ENCODE results near the gene USF2.
A peak's percentile ranks its signal among the peaks of the same experiment; 100 is the strongest.
"Not testable (repeated sequence)": the region's sequence is repeated elsewhere in the genome, so short reads cannot be mapped to it uniquely, and the experiment has no call there.

The USF2 gene
- total RNA-seq = 114 to 148 (median 147) reads per million in 3 donors

GRCh38 chr19:35268536-35269437 lies at the start of gene USF2:
Gene USF2 (plus strand): TSS chr19:35268962. CDS start chr19:35269102, 140 bp downstream.
- Histone ChIP-seq H3K36me3 (ENCODE audit: control insufficient read depth, insufficient read depth, low read length) (peaks cover 27% of the 10 kb centered on the region), H3K4me1 (ENCODE audit: control insufficient read depth, insufficient read depth, low read length, poor library complexity, severe bottlenecking) (peaks cover 13% of the 10 kb centered on the region), H3K4me3 (ENCODE audit: insufficient read depth, low read depth, low read length, poor library complexity, severe bottlenecking) (peak within 1 kb of the TSS; percentile 79), H3K27me3 (replicated peaks; ENCODE audit: control insufficient read depth, insufficient read depth, low read length, poor library complexity, severe bottlenecking) (no peaks in the 10 kb centered on the region), H3K9me3 (ENCODE audit: control insufficient read depth, low read length) (no peaks in the 10 kb centered on the region), H3K27ac (ENCODE audit: insufficient read depth, low read length, poor library complexity, severe bottlenecking) (peak within 1 kb of the TSS; percentile 80)
- peak; percentile 39 to 56 (median 50) for DNase-seq

- no peaks in the 10 kb centered on the region for H3K36me3 ChIP-seq (ENCODE audit: control insufficient read depth, insufficient read depth, low read length)
- no peak overlapping the region for H3K27ac ChIP-seq (ENCODE audit: insufficient read depth, low read length, poor library complexity, severe bottlenecking)
- H3K9me3 ChIP-seq (ENCODE audit: control insufficient read depth, low read length) = no peaks in the 10 kb centered on the region
- no peak overlapping the region for H3K4me3 ChIP-seq (ENCODE audit: insufficient read depth, low read depth, low read length, poor library complexity, severe bottlenecking)
- no peaks in the 10 kb centered on the region for H3K27me3 ChIP-seq (replicated peaks; ENCODE audit: control insufficient read depth, insufficient read depth, low read length, poor library complexity, severe bottlenecking)
- H3K4me1 ChIP-seq (ENCODE audit: control insufficient read depth, insufficient read depth, low read length, poor library complexity, severe bottlenecking) = peaks cover 16% of the 10 kb centered on the region
- no peak for DNase-seq
Measured at GRCh38 chr19:35219008-35219407, 49.8 kb upstream of the USF2 start.

GRCh38 chr19:35220315-35220921 lies 48.3 kb upstream of the USF2 start:
- DNase-seq = no peak
- no peaks in the 10 kb centered on the region for H3K27me3 ChIP-seq (replicated peaks; ENCODE audit: control insufficient read depth, insufficient read depth, low read length, poor library complexity, severe bottlenecking)
- no peaks in the 10 kb centered on the region for H3K36me3 ChIP-seq (ENCODE audit: control insufficient read depth, insufficient read depth, low read length)
- H3K27ac ChIP-seq (ENCODE audit: insufficient read depth, low read length, poor library complexity, severe bottlenecking) = no peak overlapping the region
- no peak overlapping the region for H3K4me3 ChIP-seq (ENCODE audit: insufficient read depth, low read depth, low read length, poor library complexity, severe bottlenecking)
- peaks cover 9% of the 10 kb centered on the region for H3K4me1 ChIP-seq (ENCODE audit: control insufficient read depth, insufficient read depth, low read length, poor library complexity, severe bottlenecking)
- no peaks in the 10 kb centered on the region for H3K9me3 ChIP-seq (ENCODE audit: control insufficient read depth, low read length)

- not testable (repeated sequence) for H3K4me1 ChIP-seq (ENCODE audit: control insufficient read depth, insufficient read depth, low read length, poor library complexity, severe bottlenecking); H3K9me3 ChIP-seq (ENCODE audit: control insufficient read depth, low read length); H3K27ac ChIP-seq (ENCODE audit: insufficient read depth, low read length, poor library complexity, severe bottlenecking); H3K4me3 ChIP-seq (ENCODE audit: insufficient read depth, low read depth, low read length, poor library complexity, severe bottlenecking); DNase-seq; H3K36me3 ChIP-seq (ENCODE audit: control insufficient read depth, insufficient read depth, low read length); H3K27me3 ChIP-seq (replicated peaks; ENCODE audit: control insufficient read depth, insufficient read depth, low read length, poor library complexity, severe bottlenecking)
Measured at GRCh38 chr19:35220973-35221590, 47.7 kb upstream of the USF2 start.

GRCh38 chr19:35222373-35223015 lies 46.3 kb upstream of the USF2 start:
- DNase-seq = no peak

GRCh38 chr19:35223084-35223790 lies 45.5 kb upstream of the USF2 start:
- no peak for DNase-seq
- Histone ChIP-seq H3K4me3 (ENCODE audit: insufficient read depth, low read depth, low read length, poor library complexity, severe bottlenecking) (no peak overlapping the region), H3K27ac (ENCODE audit: insufficient read depth, low read length, poor library complexity, severe bottlenecking) (no peak overlapping the region), H3K9me3 (ENCODE audit: control insufficient read depth, low read length) (no peaks in the 10 kb centered on the region), H3K4me1 (ENCODE audit: control insufficient read depth, insufficient read depth, low read length, poor library complexity, severe bottlenecking) (peaks cover 9% of the 10 kb centered on the region), H3K27me3 (replicated peaks; ENCODE audit: control insufficient read depth, insufficient read depth, low read length, poor library complexity, severe bottlenecking) (no peaks in the 10 kb centered on the region), H3K36me3 (ENCODE audit: control insufficient read depth, insufficient read depth, low read length) (no peaks in the 10 kb centered on the region)

More at GRCh38 chr19:35222373-35223015, 46.3 kb upstream of the USF2 start:
- no peaks in the 10 kb centered on the region for H3K36me3 ChIP-seq (ENCODE audit: control insufficient read depth, insufficient read depth, low read length)
- no peak overlapping the region for H3K4me3 ChIP-seq (ENCODE audit: insufficient read depth, low read depth, low read length, poor library complexity, severe bottlenecking)
- H3K4me1 ChIP-seq (ENCODE audit: control insufficient read depth, insufficient read depth, low read length, poor library complexity, severe bottlenecking) = peaks cover 9% of the 10 kb centered on the region
- no peaks in the 10 kb centered on the region for H3K27me3 ChIP-seq (replicated peaks; ENCODE audit: control insufficient read depth, insufficient read depth, low read length, poor library complexity, severe bottlenecking)
- H3K27ac ChIP-seq (ENCODE audit: insufficient read depth, low read length, poor library complexity, severe bottlenecking) = no peak overlapping the region
- no peaks in the 10 kb centered on the region for H3K9me3 ChIP-seq (ENCODE audit: control insufficient read depth, low read length)

- H3K9me3 ChIP-seq (ENCODE audit: control insufficient read depth, low read length) = no peaks in the 10 kb centered on the region
- DNase-seq = no peak
- peaks cover 9% of the 10 kb centered on the region for H3K4me1 ChIP-seq (ENCODE audit: control insufficient read depth, insufficient read depth, low read length, poor library complexity, severe bottlenecking)
- H3K27ac ChIP-seq (ENCODE audit: insufficient read depth, low read length, poor library complexity, severe bottlenecking) = no peak overlapping the region
- no peak overlapping the region for H3K4me3 ChIP-seq (ENCODE audit: insufficient read depth, low read depth, low read length, poor library complexity, severe bottlenecking)
- H3K27me3 ChIP-seq (replicated peaks; ENCODE audit: control insufficient read depth, insufficient read depth, low read length, poor library complexity, severe bottlenecking) = no peaks in the 10 kb centered on the region
- no peaks in the 10 kb centered on the region for H3K36me3 ChIP-seq (ENCODE audit: control insufficient read depth, insufficient read depth, low read length)
Measured at GRCh38 chr19:35223862-35224505, 44.8 kb upstream of the USF2 start.

- no peak overlapping the region for H3K27ac ChIP-seq (ENCODE audit: insufficient read depth, low read length, poor library complexity, severe bottlenecking)
- no peak for DNase-seq
Measured at GRCh38 chr19:35224681-35225571, 43.8 kb upstream of the USF2 start.

More at GRCh38 chr19:35224681-35225571, 43.8 kb upstream of the USF2 start:
- Histone ChIP-seq H3K36me3 (ENCODE audit: control insufficient read depth, insufficient read depth, low read length) (no peaks in the 10 kb centered on the region), H3K27me3 (replicated peaks; ENCODE audit: control insufficient read depth, insufficient read depth, low read length, poor library complexity, severe bottlenecking) (no peaks in the 10 kb centered on the region), H3K4me1 (ENCODE audit: control insufficient read depth, insufficient read depth, low read length, poor library complexity, severe bottlenecking) (peaks cover 9% of the 10 kb centered on the region), H3K4me3 (ENCODE audit: insufficient read depth, low read depth, low read length, poor library complexity, severe bottlenecking) (no peak overlapping the region), H3K9me3 (ENCODE audit: control insufficient read depth, low read length) (no peaks in the 10 kb centered on the region)
